DOHH2 (cell line): ENCODE data around the gene KRI1.
"Not testable (repeated sequence)": the region's sequence is repeated elsewhere in the genome, so short reads cannot be mapped to it uniquely, and the experiment has no call there.

Source experiments
- H3F3A ChIP-seq: fragments of 200-600 bp; sonication (generic), shearing (Covaris generic); 2 replicates; pipeline ENCODE4 v1.6.0; 2016; ENCODE audit warnings: antibody characterized with exemption, mild to moderate bottlenecking; ENCODE audit not compliant: control insufficient read depth, insufficient read depth
- H3K27ac ChIP-seq: fragments of 200-600 bp; sonication (generic); 2 replicates; pipeline ENCODE4 v1.5.1; 2014; ENCODE audit warnings: low read depth, mild to moderate bottlenecking, low read length, moderate library complexity
- H3K27me3 ChIP-seq: fragments of 200-600 bp; sonication (generic); 2 replicates; pipeline ENCODE4 v1.6.1; 2014; ENCODE audit warnings: mild to moderate bottlenecking, low read length, mixed read lengths; ENCODE audit not compliant: control insufficient read depth
- H3K36me3 ChIP-seq: fragments of 200-600 bp; sonication (generic); 2 replicates; pipeline ENCODE4 v1.6.1; 2014; ENCODE audit warnings: mild to moderate bottlenecking, low read length, moderate library complexity, mixed read lengths; ENCODE audit not compliant: control insufficient read depth
- H3K4me1 ChIP-seq: fragments of 200-600 bp; sonication (generic); 2 replicates; pipeline ENCODE4 v1.6.1; 2014; ENCODE audit warnings: mild to moderate bottlenecking, low read length, mixed read lengths; ENCODE audit not compliant: control insufficient read depth
- H3K4me2 ChIP-seq: fragments of 200-600 bp; sonication (generic); 2 replicates; pipeline ENCODE4 v1.6.0; 2014; ENCODE audit warnings: mild to moderate bottlenecking, low read length, moderate library complexity
- H3K4me3 ChIP-seq: fragments of 200-600 bp; sonication (generic); 2 replicates; pipeline ENCODE4 v1.5.1; 2014; ENCODE audit warnings: mild to moderate bottlenecking, low read length, mixed read lengths
- H3K79me2 ChIP-seq: fragments of 200-600 bp; sonication (generic); 2 replicates; pipeline ENCODE4 v1.6.1; 2014; ENCODE audit warnings: mild to moderate bottlenecking, low read length, mixed read lengths; ENCODE audit not compliant: control insufficient read depth
- H3K9me2 ChIP-seq: fragments of 200-600 bp; sonication (generic); replicated peaks from 2 replicates; pipeline ENCODE4 v1.6.1; 2014; ENCODE audit warnings: mild to moderate bottlenecking, low read length, mixed read lengths; ENCODE audit not compliant: control insufficient read depth
- H3K9me3 ChIP-seq: fragments of 200-600 bp; sonication (generic); 2 replicates; pipeline ENCODE4 v1.6.1; 2014; ENCODE audit warnings: antibody characterized with exemption, low read length, mixed read lengths; ENCODE audit not compliant: control insufficient read depth, insufficient read depth
- H4K20me1 ChIP-seq: fragments of 200-600 bp; sonication (generic); 2 replicates; pipeline ENCODE4 v1.6.0; 2014; ENCODE audit warnings: low read depth, mild to moderate bottlenecking, antibody characterized with exemption, low read length, moderate library complexity; ENCODE audit not compliant: control insufficient read depth, insufficient read depth
- EZH2phosphoT487 ChIP-seq: fragments of 200-600 bp; sonication (generic); IDR thresholded peaks from 2 replicates; pipeline ENCODE4 v1.6.1; 2017; ENCODE audit warnings: borderline replicate concordance, mild to moderate bottlenecking, antibody characterized with exemption, low read length, moderate library complexity, mixed read lengths
- TF ChIP-seq, protein P1 (sequence below): fragments of 200-600 bp; sonication (generic); IDR thresholded peaks from one replicate; pipeline ENCODE4 v1.5.1; 2014; ENCODE audit warnings: antibody characterized with exemption, mild to moderate bottlenecking, low read depth, low read length; ENCODE audit not compliant: poor library complexity, severe bottlenecking

Gene KRI1

GRCh38 chr19:10575011-10575716 is 9.4 kb upstream of the KRI1 start:
- TF ChIP-seq, protein P1, sequence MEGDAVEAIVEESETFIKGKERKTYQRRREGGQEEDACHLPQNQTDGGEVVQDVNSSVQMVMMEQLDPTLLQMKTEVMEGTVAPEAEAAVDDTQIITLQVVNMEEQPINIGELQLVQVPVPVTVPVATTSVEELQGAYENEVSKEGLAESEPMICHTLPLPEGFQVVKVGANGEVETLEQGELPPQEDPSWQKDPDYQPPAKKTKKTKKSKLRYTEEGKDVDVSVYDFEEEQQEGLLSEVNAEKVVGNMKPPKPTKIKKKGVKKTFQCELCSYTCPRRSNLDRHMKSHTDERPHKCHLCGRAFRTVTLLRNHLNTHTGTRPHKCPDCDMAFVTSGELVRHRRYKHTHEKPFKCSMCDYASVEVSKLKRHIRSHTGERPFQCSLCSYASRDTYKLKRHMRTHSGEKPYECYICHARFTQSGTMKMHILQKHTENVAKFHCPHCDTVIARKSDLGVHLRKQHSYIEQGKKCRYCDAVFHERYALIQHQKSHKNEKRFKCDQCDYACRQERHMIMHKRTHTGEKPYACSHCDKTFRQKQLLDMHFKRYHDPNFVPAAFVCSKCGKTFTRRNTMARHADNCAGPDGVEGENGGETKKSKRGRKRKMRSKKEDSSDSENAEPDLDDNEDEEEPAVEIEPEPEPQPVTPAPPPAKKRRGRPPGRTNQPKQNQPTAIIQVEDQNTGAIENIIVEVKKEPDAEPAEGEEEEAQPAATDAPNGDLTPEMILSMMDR = no peak
- Histone ChIP-seq H3K36me3 (no peaks in the 10 kb centered on the region), H3K4me3 (no peak overlapping the region), H3K27me3 (no peaks in the 10 kb centered on the region), H3K4me1 (0 out of 2 replicates have a peak, but pooled peaks cover 3% of the 10 kb centered on the region), H3K9me3 (no peaks in the 10 kb centered on the region), H3K4me2 (no peak overlapping the region), H3K27ac (no peak overlapping the region), H3K79me2 (no peaks in the 10 kb centered on the region), H4K20me1 (no peaks in the 10 kb centered on the region), H3F3A (no peaks in the 10 kb centered on the region; the same call in 1 of the 2 replicates), H3K9me2 (no peaks in the 10 kb centered on the region)

- Histone ChIP-seq H3K79me2 (0 out of 2 replicates have a peak, but pooled peaks cover 2% of the 10 kb centered on the region), H3K4me1 (peaks cover 8% of the 10 kb centered on the region), H4K20me1 (no peaks in the 10 kb centered on the region), H3K27me3 (no peaks in the 10 kb centered on the region), H3K9me2 (no peaks in the 10 kb centered on the region), H3K27ac (no peak overlapping the region), H3K36me3 (no peaks in the 10 kb centered on the region), H3K9me3 (no peaks in the 10 kb centered on the region), H3F3A (peaks cover 5% of the 10 kb centered on the region), H3K4me2 (no peak overlapping the region), H3K4me3 (no peak overlapping the region)
- TF ChIP-seq, protein P1 = no peak
Observed at GRCh38 chr19:10574462-10574861, 8.7 kb upstream of the KRI1 start.

- H3F3A ChIP-seq, H3K9me3 ChIP-seq, H3K4me1 ChIP-seq, H3K36me3 ChIP-seq, H3K9me2 ChIP-seq, H3K27ac ChIP-seq, H3K27me3 ChIP-seq, H3K4me3 ChIP-seq, H3K4me2 ChIP-seq, H4K20me1 ChIP-seq, H3K79me2 ChIP-seq: not testable (repeated sequence)
Observed at GRCh38 chr19:10573793-10574192, 8.0 kb upstream of the KRI1 start.

- Histone ChIP-seq H3F3A (peaks cover 21% of the 10 kb centered on the region), H3K27me3 (no peaks in the 10 kb centered on the region)
- TF ChIP-seq EZH2phosphoT487 = no peak
- TF ChIP-seq, protein P1 = no peak
Observed at GRCh38 chr19:10568826-10569651, 3.2 kb upstream of the KRI1 start, which contains the start of gene CDKN2D. CDKN2D (minus strand) TSS chr19:10568979; CDS start chr19:10568653, 326 bp downstream.

More at GRCh38 chr19:10568826-10569651, 3.2 kb upstream of the KRI1 start, which contains the start of gene CDKN2D:
- Histone ChIP-seq H3K36me3 (peaks cover 12% of the 10 kb centered on the region), H3K79me2 (peaks cover 33% of the 10 kb centered on the region), H3K4me3 (peak within 1 kb of the TSS; percentile 87), H3K4me2 (peak within 1 kb of the TSS; percentile 92), H3K4me1 (peaks cover 42% of the 10 kb centered on the region), H3K27ac (peak within 1 kb of the TSS; percentile 92), H4K20me1 (no peaks in the 10 kb centered on the region), H3K9me3 (no peaks in the 10 kb centered on the region), H3K9me2 (no peaks in the 10 kb centered on the region)
